ENCODE results near the gene KSR2. TPM values are rescaled to one million over a fixed set of nuclear protein-coding genes. Genes with fewer than 3 reads are reported as not detected.

The KSR2 gene
- total and polyA plus RNA-seq, 10 of the 15 experiments (the other 5 are each of a cell fraction or from before 2014, with no cell fraction given): under 0.01 to 1.5 (median 0.01) TPM; not detected in 3

DNA sequence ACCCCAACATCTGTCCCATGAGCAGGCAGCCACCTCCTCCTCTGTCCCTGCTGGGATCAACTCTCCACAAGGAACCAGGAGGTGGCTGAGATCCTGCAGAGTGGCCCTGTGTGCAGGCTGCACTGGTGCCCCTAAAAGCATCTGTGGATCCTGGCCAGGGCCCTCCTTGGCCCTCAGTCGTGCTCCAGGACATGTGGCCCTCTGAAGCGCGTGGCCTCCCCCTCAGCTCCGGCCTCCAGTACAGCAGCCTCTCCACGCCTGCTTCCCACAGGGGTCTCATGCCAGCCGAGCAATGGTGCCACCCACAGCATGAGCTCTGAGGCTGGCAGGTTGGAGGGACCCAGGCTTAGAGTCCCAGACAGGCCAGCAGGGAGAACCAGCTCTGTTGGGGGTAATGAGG, 530.0 kb downstream of the KSR2 start (continued):
- no peak for TF ChIP-seq ESRRA (IDR thresholded peaks at IDR 0.05; ENCODE audit: low read length)
- TF ChIP-seq PAX8 (IDR thresholded peaks at IDR 0.05): no peak

DNA sequence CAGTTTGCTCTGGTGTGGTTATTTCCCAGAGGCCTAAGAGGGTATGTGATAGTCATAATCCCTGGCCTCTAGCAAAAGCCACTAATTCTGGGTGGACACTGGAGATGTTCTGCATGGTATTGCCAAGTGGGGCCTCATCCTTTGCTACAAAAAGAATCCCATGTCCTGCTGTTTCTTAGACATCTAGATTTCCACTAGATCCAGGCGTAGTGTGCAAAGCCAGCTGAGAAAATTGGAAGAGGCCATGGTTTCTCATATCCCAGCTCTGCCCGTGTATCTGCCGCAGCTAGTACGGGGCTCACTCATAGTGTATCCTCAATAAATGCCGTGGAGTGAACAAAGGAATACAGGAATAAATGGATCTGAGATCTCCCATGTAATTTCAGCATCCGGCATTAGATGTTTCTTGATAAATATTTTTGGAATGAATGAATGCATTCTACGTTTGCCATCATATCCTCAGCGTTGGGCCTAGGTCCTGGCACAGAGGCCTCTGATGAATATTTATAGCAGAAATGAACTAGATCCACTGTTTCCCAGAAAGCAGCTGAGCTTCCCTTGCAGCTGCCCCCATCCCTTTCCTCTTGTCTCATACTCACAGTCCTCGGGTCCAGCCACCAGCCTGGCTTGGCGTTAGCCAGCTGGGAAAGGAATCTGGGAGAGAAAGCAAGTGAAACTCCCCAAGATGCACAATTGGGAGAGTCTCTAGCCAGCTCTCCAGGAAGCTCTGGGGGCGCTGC, 531.1 kb downstream of the KSR2 start:
- Histone ChIP-seq H4K20me1 (ENCODE audit: control insufficient read depth, insufficient read depth) (no peaks in the 10 kb centered on the region), H3K27me3 (replicated peaks in 1 of 2; ENCODE audit: control insufficient read depth in 2 of 2, insufficient read depth in 2 of 2, low read length in 1 of 2) (no peaks in the 10 kb centered on the region), H2AFZ (ENCODE audit: control insufficient read depth, low read depth, low read length) (no peak overlapping the region), H3K9ac (ENCODE audit: control insufficient read depth, insufficient read depth, low read length) (no peak overlapping the region), H3K79me2 (ENCODE audit: control insufficient read depth, insufficient read depth, low read length) (no peaks in the 10 kb centered on the region), H3K4me3 (no peak overlapping the region), H3K27ac (ENCODE audit: control insufficient read depth, insufficient read depth) (no peak overlapping the region), H3K9me3 (replicated peaks; ENCODE audit: control insufficient read depth, insufficient read depth, low read length) (no peaks in the 10 kb centered on the region), H3K4me2 (ENCODE audit: control insufficient read depth, insufficient read depth) (no peak overlapping the region), H3K36me3 (ENCODE audit: control insufficient read depth in 2 of 2, insufficient read depth in 2 of 2, low read length in 1 of 2) (no peaks in the 10 kb centered on the region), H3K4me1 (ENCODE audit: control insufficient read depth, insufficient read depth, low read length) (no peaks in the 10 kb centered on the region)
- BruUV-seq (replicated peaks): no TSS peak
- TF ChIP-seq POU2F2 (IDR thresholded peaks at IDR 0.05; ENCODE audit: borderline replicate concordance, low read depth, low read length) (no peak), CREB1 (IDR thresholded peaks at IDR 0.05; ENCODE audit: low read depth) (no peak), EZH2 (IDR thresholded peaks at IDR 0.05; ENCODE audit: borderline replicate concordance, control insufficient read depth, low read depth, low read length) (no peak), WRNIP1 (IDR thresholded peaks at IDR 0.05; ENCODE audit: borderline replicate concordance, low read depth, low read length) (no peak), ESRRA (IDR thresholded peaks at IDR 0.05; ENCODE audit: low read length) (no peak), HCFC1 (IDR thresholded peaks at IDR 0.05; ENCODE audit: low read length) (no peak), SMAD5 (IDR thresholded peaks at IDR 0.05; ENCODE audit: low read depth) (no peak), CHD4 (IDR thresholded peaks at IDR 0.05) (no peak), SMARCA5 (IDR thresholded peaks at IDR 0.05) (no peak), MTA2 (IDR thresholded peaks at IDR 0.05; ENCODE audit: low read depth) (no peak), RUNX3 (IDR thresholded peaks at IDR 0.05; ENCODE audit: low read length) (no peak)
- TF ChIP-seq, protein P1, sequence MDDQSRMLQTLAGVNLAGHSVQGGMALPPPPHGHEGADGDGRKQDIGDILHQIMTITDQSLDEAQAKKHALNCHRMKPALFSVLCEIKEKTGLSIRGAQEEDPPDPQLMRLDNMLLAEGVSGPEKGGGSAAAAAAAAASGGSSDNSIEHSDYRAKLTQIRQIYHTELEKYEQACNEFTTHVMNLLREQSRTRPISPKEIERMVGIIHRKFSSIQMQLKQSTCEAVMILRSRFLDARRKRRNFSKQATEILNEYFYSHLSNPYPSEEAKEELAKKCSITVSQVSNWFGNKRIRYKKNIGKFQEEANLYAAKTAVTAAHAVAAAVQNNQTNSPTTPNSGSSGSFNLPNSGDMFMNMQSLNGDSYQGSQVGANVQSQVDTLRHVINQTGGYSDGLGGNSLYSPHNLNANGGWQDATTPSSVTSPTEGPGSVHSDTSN (IDR thresholded peaks at IDR 0.05; ENCODE audit: insufficient replicate concordance, low read depth, low read length): no peak
- TF ChIP-seq, protein P2, sequence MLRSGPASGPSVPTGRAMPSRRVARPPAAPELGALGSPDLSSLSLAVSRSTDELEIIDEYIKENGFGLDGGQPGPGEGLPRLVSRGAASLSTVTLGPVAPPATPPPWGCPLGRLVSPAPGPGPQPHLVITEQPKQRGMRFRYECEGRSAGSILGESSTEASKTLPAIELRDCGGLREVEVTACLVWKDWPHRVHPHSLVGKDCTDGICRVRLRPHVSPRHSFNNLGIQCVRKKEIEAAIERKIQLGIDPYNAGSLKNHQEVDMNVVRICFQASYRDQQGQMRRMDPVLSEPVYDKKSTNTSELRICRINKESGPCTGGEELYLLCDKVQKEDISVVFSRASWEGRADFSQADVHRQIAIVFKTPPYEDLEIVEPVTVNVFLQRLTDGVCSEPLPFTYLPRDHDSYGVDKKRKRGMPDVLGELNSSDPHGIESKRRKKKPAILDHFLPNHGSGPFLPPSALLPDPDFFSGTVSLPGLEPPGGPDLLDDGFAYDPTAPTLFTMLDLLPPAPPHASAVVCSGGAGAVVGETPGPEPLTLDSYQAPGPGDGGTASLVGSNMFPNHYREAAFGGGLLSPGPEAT (IDR thresholded peaks at IDR 0.05; ENCODE audit: low read depth): no peak
- intact Hi-C loops (cut with micrococcal nuclease; ENCODE audit: unreplicated experiment): no loop called here
- ChIA-PET RAD21 (ENCODE audit: unreplicated experiment) (no interaction called here), CTCF (no interaction called here), SMC1A (ENCODE audit: uncharacterized antibody, unreplicated experiment) (interaction anchor here (0.6 to 1.0 kb wide), 2 partner anchors 11 to 214 kb away, joined by 3 read pairs; no protein-coding TSS in a partner anchor), POLR2A (no interaction called here)
- 9% methylated on average over 11 of the region's 11 CpGs for WGBS (ENCODE audit: insufficient coverage, insufficient replicate concordance, low lambda C conversion rate, missing lambda C conversion rate)
- in situ Hi-C loops (cut with MboI): no loop called here
- FAIRE-seq (no peak), ATAC-seq (no peak), DNase-seq (ENCODE audit: low read depth, low spot score) (no peak)

Data from GM12878 (cell line).